Measurements from ENCODE around the gene ZNF175. TPM values are rescaled to one million over a fixed set of nuclear protein-coding genes. Genes with fewer than 3 reads are reported as not detected.

The ZNF175 gene
- total RNA-seq, 1 experiment from 2014 or later: 9.3 TPM

DNA sequence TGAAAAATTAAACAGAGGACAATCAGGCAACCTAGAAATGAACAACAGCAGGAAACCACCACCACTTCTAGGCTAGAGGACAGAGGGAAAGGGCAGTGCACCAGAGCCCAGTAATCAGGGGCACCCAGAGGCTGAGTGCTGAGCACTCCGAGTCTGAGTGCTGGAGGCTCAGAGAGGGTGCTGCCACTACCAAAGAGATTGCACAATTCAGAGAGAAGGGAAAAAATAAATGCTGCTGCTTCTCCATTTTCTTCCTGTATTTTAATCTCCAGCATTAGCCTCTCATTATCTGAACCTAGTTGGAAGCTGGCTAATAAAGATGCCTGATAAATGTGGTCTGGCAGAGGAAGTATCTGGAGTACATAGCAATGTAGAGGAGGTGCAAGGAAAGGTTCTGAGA is 11.8 kb upstream of the ZNF175 start:
- POLR2A ChIA-PET: no interaction called here

More for the DNA sequence above, 11.8 kb upstream of the ZNF175 start:
- no peaks in the 10 kb centered on the region for H3K36me3 ChIP-seq (ENCODE audit: control insufficient read depth in 1 of 2, insufficient read depth in 2 of 2, low read length in 2 of 2)
- no peak for ATAC-seq
- H4K20me1 ChIP-seq (ENCODE audit: insufficient read depth): no peaks in the 10 kb centered on the region
- no peak for TF ChIP-seq EGR1 (IDR thresholded peaks at IDR 0.05; ENCODE audit: low read depth)
- TF ChIP-seq JUND (IDR thresholded peaks at IDR 0.05): no peak
- TF ChIP-seq SP1 (IDR thresholded peaks at IDR 0.05; ENCODE audit: low read depth): no peak
- no peak for TF ChIP-seq CBX3 (IDR thresholded peaks at IDR 0.05; ENCODE audit: low read depth)
- TF ChIP-seq, protein P1, sequence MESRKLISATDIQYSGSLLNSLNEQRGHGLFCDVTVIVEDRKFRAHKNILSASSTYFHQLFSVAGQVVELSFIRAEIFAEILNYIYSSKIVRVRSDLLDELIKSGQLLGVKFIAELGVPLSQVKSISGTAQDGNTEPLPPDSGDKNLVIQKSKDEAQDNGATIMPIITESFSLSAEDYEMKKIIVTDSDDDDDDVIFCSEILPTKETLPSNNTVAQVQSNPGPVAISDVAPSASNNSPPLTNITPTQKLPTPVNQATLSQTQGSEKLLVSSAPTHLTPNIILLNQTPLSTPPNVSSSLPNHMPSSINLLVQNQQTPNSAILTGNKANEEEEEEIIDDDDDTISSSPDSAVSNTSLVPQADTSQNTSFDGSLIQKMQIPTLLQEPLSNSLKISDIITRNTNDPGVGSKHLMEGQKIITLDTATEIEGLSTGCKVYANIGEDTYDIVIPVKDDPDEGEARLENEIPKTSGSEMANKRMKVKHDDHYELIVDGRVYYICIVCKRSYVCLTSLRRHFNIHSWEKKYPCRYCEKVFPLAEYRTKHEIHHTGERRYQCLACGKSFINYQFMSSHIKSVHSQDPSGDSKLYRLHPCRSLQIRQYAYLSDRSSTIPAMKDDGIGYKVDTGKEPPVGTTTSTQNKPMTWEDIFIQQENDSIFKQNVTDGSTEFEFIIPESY (IDR thresholded peaks at IDR 0.05; ENCODE audit: extremely low read depth, insufficient replicate concordance, low read length): no peak
- TF ChIP-seq RAD21 (IDR thresholded peaks at IDR 0.05; ENCODE audit: low read depth): no peak
- TF ChIP-seq POLR2AphosphoS5 (IDR thresholded peaks at IDR 0.05; ENCODE audit: low read depth, low read length): no peak
- TF ChIP-seq, protein P2, sequence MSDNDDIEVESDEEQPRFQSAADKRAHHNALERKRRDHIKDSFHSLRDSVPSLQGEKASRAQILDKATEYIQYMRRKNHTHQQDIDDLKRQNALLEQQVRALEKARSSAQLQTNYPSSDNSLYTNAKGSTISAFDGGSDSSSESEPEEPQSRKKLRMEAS (IDR thresholded peaks at IDR 0.05): no peak
- TF ChIP-seq, protein P3, sequence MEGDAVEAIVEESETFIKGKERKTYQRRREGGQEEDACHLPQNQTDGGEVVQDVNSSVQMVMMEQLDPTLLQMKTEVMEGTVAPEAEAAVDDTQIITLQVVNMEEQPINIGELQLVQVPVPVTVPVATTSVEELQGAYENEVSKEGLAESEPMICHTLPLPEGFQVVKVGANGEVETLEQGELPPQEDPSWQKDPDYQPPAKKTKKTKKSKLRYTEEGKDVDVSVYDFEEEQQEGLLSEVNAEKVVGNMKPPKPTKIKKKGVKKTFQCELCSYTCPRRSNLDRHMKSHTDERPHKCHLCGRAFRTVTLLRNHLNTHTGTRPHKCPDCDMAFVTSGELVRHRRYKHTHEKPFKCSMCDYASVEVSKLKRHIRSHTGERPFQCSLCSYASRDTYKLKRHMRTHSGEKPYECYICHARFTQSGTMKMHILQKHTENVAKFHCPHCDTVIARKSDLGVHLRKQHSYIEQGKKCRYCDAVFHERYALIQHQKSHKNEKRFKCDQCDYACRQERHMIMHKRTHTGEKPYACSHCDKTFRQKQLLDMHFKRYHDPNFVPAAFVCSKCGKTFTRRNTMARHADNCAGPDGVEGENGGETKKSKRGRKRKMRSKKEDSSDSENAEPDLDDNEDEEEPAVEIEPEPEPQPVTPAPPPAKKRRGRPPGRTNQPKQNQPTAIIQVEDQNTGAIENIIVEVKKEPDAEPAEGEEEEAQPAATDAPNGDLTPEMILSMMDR (IDR thresholded peaks at IDR 0.05 in 2 of 3, conservative IDR thresholded peaks at IDR 0.05 in 1 of 3; ENCODE audit: borderline replicate concordance in 1 of 3, insufficient read depth in 1 of 3, low read depth in 2 of 3, low read length in 2 of 3): no peak
- TF ChIP-seq TCF7L2 (IDR thresholded peaks at IDR 0.05; ENCODE audit: borderline replicate concordance, extremely low read depth, insufficient read depth, insufficient read length): no peak
- no peak for TF ChIP-seq SIN3A (IDR thresholded peaks at IDR 0.05; ENCODE audit: low read depth)
- TF ChIP-seq EZH2phosphoT487 (IDR thresholded peaks at IDR 0.05; ENCODE audit: borderline replicate concordance): no peak
- no peak for TF ChIP-seq SRF (IDR thresholded peaks at IDR 0.05; ENCODE audit: low read depth)
- TF ChIP-seq POLR2A (IDR thresholded peaks at IDR 0.05; ENCODE audit: borderline replicate concordance, extremely low read depth, insufficient read depth, insufficient read length): no peak
- no peak for TF ChIP-seq ZNF274 (IDR thresholded peaks at IDR 0.05; ENCODE audit: low read depth, low read length)
- no peak for TF ChIP-seq CEBPB (IDR thresholded peaks at IDR 0.05; ENCODE audit: low read depth)
- ChIA-PET RAD21 (ENCODE audit: low non-redundant PET in 1 of 2, low total read pairs in 2 of 2, uncharacterized antibody in 2 of 2, unreplicated experiment in 2 of 2) (no interaction called here), CTCF (no interaction called here)
- H3K4me2 ChIP-seq (ENCODE audit: low read length): no peak overlapping the region
- H3K27ac ChIP-seq (ENCODE audit: low read depth, low read length): no peak overlapping the region
- H3K27me3 ChIP-seq (ENCODE audit: insufficient read depth, low read length): peaks cover 25% of the 10 kb centered on the region
- no peaks in the 10 kb centered on the region for H3K79me2 ChIP-seq (ENCODE audit: insufficient read depth, low read length)
- no peak overlapping the region for H3K4me3 ChIP-seq (replicated peaks in 1 of 2; ENCODE audit: low read depth in 1 of 2, low read length in 2 of 2)
- DNase-seq (ENCODE audit: low read depth, low spot score): no peak
- intact Hi-C loops (cut with micrococcal nuclease): no loop called here
- no peaks in the 10 kb centered on the region for H3K9me2 ChIP-seq (ENCODE audit: insufficient read depth)
- BruUV-seq (replicated peaks): no TSS peak
- no peaks in the 10 kb centered on the region for H3K4me1 ChIP-seq (ENCODE audit: control insufficient read depth in 1 of 2, insufficient read depth in 2 of 2, low read length in 2 of 2)
- no peak overlapping the region for H2AFZ ChIP-seq (ENCODE audit: low read depth, low read length, poor library complexity, severe bottlenecking)
- no peak overlapping the region for H3K9ac ChIP-seq (ENCODE audit: low read length)
- no peaks in the 10 kb centered on the region for H3K9me3 ChIP-seq (ENCODE audit: control insufficient read depth in 1 of 2, insufficient read depth in 1 of 2, low read depth in 1 of 2, low read length in 2 of 2)

All from HCT116 (cell line).